ENCODE results near the gene GCK.
"Not testable (repeated sequence)": the region's sequence is repeated elsewhere in the genome, so short reads cannot be mapped to it uniquely, and the experiment has no call there.

Gene GCK

GRCh38 chr7:44176486-44176885 is 12.8 kb downstream of the GCK start:
- no peak for DNase-seq

- no peak for DNase-seq
Observed at GRCh38 chr7:44175730-44176129, 13.5 kb downstream of the GCK start.

- not testable (repeated sequence) for DNase-seq
Observed at GRCh38 chr7:44174694-44174948, 14.6 kb downstream of the GCK start.

- no peak for DNase-seq
Observed at GRCh38 chr7:44173911-44174693, 15.1 kb downstream of the GCK start.

- DNase-seq, result no peak
Observed at GRCh38 chr7:44172803-44173424, 16.3 kb downstream of the GCK start.

GRCh38 chr7:44172352-44172751 is 16.9 kb downstream of the GCK start:
- no peak for DNase-seq

GRCh38 chr7:44171901-44172300 is 17.3 kb downstream of the GCK start:
- DNase-seq, result not testable (repeated sequence)

- DNase-seq, result no peak
Observed at GRCh38 chr7:44167920-44168319, 21.3 kb downstream of the GCK start.

GRCh38 chr7:44163591-44163990 is 25.6 kb downstream of the GCK start:
- no peak for DNase-seq

GRCh38 chr7:44162785-44163395 is 26.3 kb downstream of the GCK start:
- no peak for DNase-seq

GRCh38 chr7:44162179-44162578 is 27.1 kb downstream of the GCK start:
- DNase-seq, result no peak

GRCh38 chr7:44161371-44161770 is 27.9 kb downstream of the GCK start:
- no peak for DNase-seq

GRCh38 chr7:44159824-44160630 is 29.2 kb downstream of the GCK start:
- DNase-seq, result no peak

GRCh38 chr7:44158873-44159631 is 30.2 kb downstream of the GCK start:
- DNase-seq, result no peak

- no peak for DNase-seq
Observed at GRCh38 chr7:44158096-44158872, 31.0 kb downstream of the GCK start.

- DNase-seq, result no peak
Observed at GRCh38 chr7:44157116-44158080, 31.8 kb downstream of the GCK start.

- DNase-seq, result no peak
Observed at GRCh38 chr7:44156453-44157010, 32.7 kb downstream of the GCK start.

- DNase-seq, result no peak
Observed at GRCh38 chr7:44155191-44156185, 33.8 kb downstream of the GCK start.

GRCh38 chr7:44154703-44155102 is 34.5 kb downstream of the GCK start:
- no peak for DNase-seq
